ENCODE measurements around the gene TLNRD1.

- no peak for TF ChIP-seq CTCF (IDR thresholded peaks at IDR 0.05)
- no peak for TF ChIP-seq POLR2A (IDR thresholded peaks at IDR 0.05)
These were observed 26.3 kb downstream of the TLNRD1 start for GRCh38 chr15:81026836-81027599.
